Measurements from ENCODE around the gene DRC7. TPM values are rescaled to one million over a fixed set of nuclear protein-coding genes. Genes with fewer than 3 reads are reported as not detected.

The DRC7 gene
- total RNA-seq, 3 donors from 2014 or later: 1.5 TPM; not detected in 2

- no peak for DNase-seq (ENCODE audit: low spot score in 2 of 2)
- peaks cover 0 to under 1% of the 10 kb centered on the region in 2 donors for H3K4me1 ChIP-seq
- no peak overlapping the region for H3K27ac ChIP-seq
- no peaks in the 10 kb centered on the region for H3K27me3 ChIP-seq
- TF ChIP-seq CTCF (IDR thresholded peaks at IDR 0.05): no peak
- no peak for TF ChIP-seq POLR2AphosphoS5 (IDR thresholded peaks at IDR 0.05)
- no peak for TF ChIP-seq POLR2A (IDR thresholded peaks at IDR 0.05)
- H3K36me3 ChIP-seq: no peaks in the 10 kb centered on the region
- H3K4me3 ChIP-seq: no peak overlapping the region
- intact Hi-C loops (cut with DNase I; ENCODE audit: low total_unique reads): no loop called here
- H3K9me3 ChIP-seq: no peaks in the 10 kb centered on the region
These were observed 21.8 kb upstream of the DRC7 start for GRCh38 chr16:57672824-57673223.

GRCh38 chr16:57675741-57676551 is 18.7 kb upstream of the DRC7 start:
- no peak overlapping the region for H3K27ac ChIP-seq
- no peaks in the 10 kb centered on the region for H3K36me3 ChIP-seq
- H3K4me3 ChIP-seq: no peak overlapping the region
- H3K9me3 ChIP-seq: no peaks in the 10 kb centered on the region
- H3K27me3 ChIP-seq: no peaks in the 10 kb centered on the region
- intact Hi-C loops (cut with DNase I; ENCODE audit: low total_unique reads): no loop called here
- TF ChIP-seq POLR2A (IDR thresholded peaks at IDR 0.05): no peak
- TF ChIP-seq POLR2AphosphoS5 (IDR thresholded peaks at IDR 0.05): no peak
- no peak for TF ChIP-seq CTCF (IDR thresholded peaks at IDR 0.05)
- H3K4me1 ChIP-seq: peaks cover 0 to 6% of the 10 kb centered on the region in 2 donors
- DNase-seq (ENCODE audit: low spot score in 2 of 2): no peak

GRCh38 chr16:57676553-57677085 is 18.0 kb upstream of the DRC7 start:
- intact Hi-C loops (cut with DNase I; ENCODE audit: low total_unique reads): no loop called here
- Histone ChIP-seq H3K4me3 (no peak overlapping the region), H3K4me1 (peaks cover 0 to 6% of the 10 kb centered on the region in 2 donors), H3K36me3 (no peaks in the 10 kb centered on the region), H3K27ac (peak overlapping the region in 1 of 2 donors; percentile 66), H3K9me3 (no peaks in the 10 kb centered on the region), H3K27me3 (no peaks in the 10 kb centered on the region)
- TF ChIP-seq CTCF (IDR thresholded peaks at IDR 0.05) (no peak), POLR2AphosphoS5 (IDR thresholded peaks at IDR 0.05) (no peak), POLR2A (IDR thresholded peaks at IDR 0.05) (no peak)
- DNase-seq (ENCODE audit: low spot score in 2 of 2): no peak

GRCh38 chr16:57677622-57678369 is 16.8 kb upstream of the DRC7 start:
- H3K4me1 ChIP-seq: peaks cover 0 to 6% of the 10 kb centered on the region in 2 donors
- H3K4me3 ChIP-seq: no peak overlapping the region
- peak; percentile 88 to 89 for DNase-seq (ENCODE audit: low spot score in 2 of 2)
- TF ChIP-seq CTCF (IDR thresholded peaks at IDR 0.05): no peak
- peak; percentile 14 to 63 (median 55) for TF ChIP-seq POLR2AphosphoS5 (IDR thresholded peaks at IDR 0.05)
- H3K36me3 ChIP-seq: no peaks in the 10 kb centered on the region
- H3K9me3 ChIP-seq: no peaks in the 10 kb centered on the region
- intact Hi-C loops (cut with DNase I; ENCODE audit: low total_unique reads): no loop called here
- peak overlapping the region; percentile 52 to 66 for H3K27ac ChIP-seq
- H3K27me3 ChIP-seq: no peaks in the 10 kb centered on the region

- no peaks in the 10 kb centered on the region for H3K27me3 ChIP-seq
- no peak overlapping the region for H3K4me3 ChIP-seq
- H3K27ac ChIP-seq: no peak overlapping the region
- peaks cover 0 to 6% of the 10 kb centered on the region in 2 donors for H3K4me1 ChIP-seq
- no peaks in the 10 kb centered on the region for H3K36me3 ChIP-seq
- intact Hi-C loops (cut with DNase I; ENCODE audit: low total_unique reads): no loop called here
- TF ChIP-seq CTCF (IDR thresholded peaks at IDR 0.05): no peak
- no peak for TF ChIP-seq POLR2AphosphoS5 (IDR thresholded peaks at IDR 0.05)
- TF ChIP-seq POLR2A (IDR thresholded peaks at IDR 0.05): no peak
- H3K9me3 ChIP-seq: no peaks in the 10 kb centered on the region
- DNase-seq (ENCODE audit: low spot score in 2 of 2): no peak
These were observed 15.6 kb upstream of the DRC7 start for GRCh38 chr16:57679016-57679415.

Data from breast epithelium (tissue), 4 donors.